Amniotic stem cell (primary cell): ENCODE results near the gene FAXDC2.

ENCODE experiments used
- DNase-seq: peaks from one replicate; lab custom pipeline; 2025; lab: John Stamatoyannopoulos, UW

FAXDC2 gene

GRCh38 chr5:154795235-154795596 is 55.2 kb downstream of the FAXDC2 start:
- DNase-seq = no peak

- DNase-seq = peak; percentile 30
Measured at GRCh38 chr5:154794525-154795234, 55.7 kb downstream of the FAXDC2 start.

GRCh38 chr5:154793599-154794524 is 56.5 kb downstream of the FAXDC2 start:
- DNase-seq = no peak

GRCh38 chr5:154791535-154791934 is 58.9 kb downstream of the FAXDC2 start:
- DNase-seq = no peak

- DNase-seq = no peak
Measured at GRCh38 chr5:154788212-154788611, 62.2 kb downstream of the FAXDC2 start.

GRCh38 chr5:154786414-154786813 is 64.0 kb downstream of the FAXDC2 start:
- DNase-seq = no peak

GRCh38 chr5:154784856-154785255 is 65.5 kb downstream of the FAXDC2 start:
- no peak for DNase-seq

GRCh38 chr5:154783774-154784460 is 66.5 kb downstream of the FAXDC2 start:
- no peak for DNase-seq

- no peak for DNase-seq
Measured at GRCh38 chr5:154782812-154783592, 67.4 kb downstream of the FAXDC2 start.

GRCh38 chr5:154782326-154782725 is 68.1 kb downstream of the FAXDC2 start:
- DNase-seq = no peak

- DNase-seq = no peak
Measured at GRCh38 chr5:154780128-154780527, 70.3 kb downstream of the FAXDC2 start.

- peak; percentile 71 for DNase-seq
Measured at GRCh38 chr5:154779105-154779504, 71.3 kb downstream of the FAXDC2 start.

GRCh38 chr5:154778534-154778933 is 71.9 kb downstream of the FAXDC2 start:
- DNase-seq = no peak

- no peak for DNase-seq
Measured at GRCh38 chr5:154776167-154776566, 74.2 kb downstream of the FAXDC2 start.

GRCh38 chr5:154773326-154773725 is 77.1 kb downstream of the FAXDC2 start:
- DNase-seq = no peak

GRCh38 chr5:154771383-154771901 is 79.0 kb downstream of the FAXDC2 start:
- DNase-seq = peak; percentile 64

GRCh38 chr5:154770111-154770510 is 80.3 kb downstream of the FAXDC2 start:
- no peak for DNase-seq
